HL-60 (cell line): ENCODE measurements around the gene ALOX12.

Experiments
- POLR2AphosphoS5 ChIP-seq: IDR thresholded peaks from 2 replicates; pipeline ENCODE4 v1.6.1; 2012; ENCODE audit warnings: low read depth
- TF ChIP-seq, protein P1 (sequence below): IDR thresholded peaks from one replicate; pipeline ENCODE4 v1.5.1; 2011; ENCODE audit warnings: low read length, control low read depth, inconsistent platforms; ENCODE audit not compliant: insufficient read depth

DNA sequence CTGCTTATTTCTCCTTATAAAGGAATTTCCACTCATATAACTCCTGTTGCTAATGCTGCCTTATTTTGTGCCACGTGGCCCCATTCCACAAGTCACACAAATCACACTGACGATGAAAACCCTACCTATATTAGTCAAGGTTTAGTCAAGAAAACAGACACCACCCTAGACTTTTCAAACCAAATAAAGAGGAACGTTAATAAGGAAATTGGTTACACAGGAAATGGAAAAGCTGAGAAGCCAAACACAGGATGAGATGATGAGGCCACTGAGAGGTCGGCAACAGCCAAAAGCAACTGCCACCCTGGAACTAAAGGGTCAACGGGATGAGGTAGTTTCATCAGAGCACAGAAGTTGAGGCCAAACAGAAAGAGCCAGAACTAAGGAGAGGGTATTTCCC lies 47.3 kb upstream of the ALOX12 start:
- TF ChIP-seq, protein P1, sequence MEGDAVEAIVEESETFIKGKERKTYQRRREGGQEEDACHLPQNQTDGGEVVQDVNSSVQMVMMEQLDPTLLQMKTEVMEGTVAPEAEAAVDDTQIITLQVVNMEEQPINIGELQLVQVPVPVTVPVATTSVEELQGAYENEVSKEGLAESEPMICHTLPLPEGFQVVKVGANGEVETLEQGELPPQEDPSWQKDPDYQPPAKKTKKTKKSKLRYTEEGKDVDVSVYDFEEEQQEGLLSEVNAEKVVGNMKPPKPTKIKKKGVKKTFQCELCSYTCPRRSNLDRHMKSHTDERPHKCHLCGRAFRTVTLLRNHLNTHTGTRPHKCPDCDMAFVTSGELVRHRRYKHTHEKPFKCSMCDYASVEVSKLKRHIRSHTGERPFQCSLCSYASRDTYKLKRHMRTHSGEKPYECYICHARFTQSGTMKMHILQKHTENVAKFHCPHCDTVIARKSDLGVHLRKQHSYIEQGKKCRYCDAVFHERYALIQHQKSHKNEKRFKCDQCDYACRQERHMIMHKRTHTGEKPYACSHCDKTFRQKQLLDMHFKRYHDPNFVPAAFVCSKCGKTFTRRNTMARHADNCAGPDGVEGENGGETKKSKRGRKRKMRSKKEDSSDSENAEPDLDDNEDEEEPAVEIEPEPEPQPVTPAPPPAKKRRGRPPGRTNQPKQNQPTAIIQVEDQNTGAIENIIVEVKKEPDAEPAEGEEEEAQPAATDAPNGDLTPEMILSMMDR: no peak
- TF ChIP-seq POLR2AphosphoS5: peak; percentile 76
